ENCODE data around the gene B4GAT1.

DNA sequence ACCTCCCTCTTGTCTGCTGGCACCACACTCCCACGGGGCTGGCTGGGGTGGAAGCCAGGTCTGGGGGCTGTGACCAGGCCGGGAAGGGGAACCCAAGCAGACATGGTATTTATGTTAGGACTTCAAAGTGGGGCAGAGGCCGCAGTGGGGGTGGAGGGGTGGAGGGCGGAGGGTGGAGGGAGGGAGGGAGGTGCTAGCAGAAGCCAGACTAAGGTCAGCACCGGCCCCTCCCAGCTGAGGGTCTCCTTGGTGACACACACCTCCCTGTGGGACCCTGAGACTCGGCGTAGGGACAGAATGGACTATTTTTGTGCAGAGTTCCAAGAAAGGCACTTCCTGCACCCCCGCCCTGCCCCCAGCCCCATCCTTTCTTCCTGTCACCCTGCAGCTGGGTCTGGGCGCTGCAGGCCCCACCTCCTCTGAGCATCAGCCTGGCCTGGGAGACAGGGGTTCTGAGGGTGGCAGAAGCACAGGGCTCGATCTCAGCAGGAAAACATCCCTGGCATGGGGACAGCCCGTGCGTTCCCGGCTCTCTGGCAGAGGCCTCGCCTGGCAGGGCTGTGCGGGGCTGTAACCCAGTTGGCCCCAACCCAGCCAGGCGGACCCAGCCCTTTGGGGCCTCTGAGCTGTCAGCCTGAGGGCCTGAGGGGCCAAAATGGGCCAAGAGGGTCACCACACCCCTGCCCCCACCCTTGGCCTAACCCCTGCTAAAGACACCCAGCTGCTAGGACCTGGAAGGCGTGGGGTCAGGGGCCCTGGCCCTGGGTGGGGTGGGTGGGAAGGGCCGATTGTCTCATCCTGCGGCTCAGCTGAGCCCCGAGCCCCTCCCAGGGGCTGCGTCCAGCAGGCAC lies 20.9 kb downstream of the B4GAT1 start:
- TF ChIP-seq, protein P1, sequence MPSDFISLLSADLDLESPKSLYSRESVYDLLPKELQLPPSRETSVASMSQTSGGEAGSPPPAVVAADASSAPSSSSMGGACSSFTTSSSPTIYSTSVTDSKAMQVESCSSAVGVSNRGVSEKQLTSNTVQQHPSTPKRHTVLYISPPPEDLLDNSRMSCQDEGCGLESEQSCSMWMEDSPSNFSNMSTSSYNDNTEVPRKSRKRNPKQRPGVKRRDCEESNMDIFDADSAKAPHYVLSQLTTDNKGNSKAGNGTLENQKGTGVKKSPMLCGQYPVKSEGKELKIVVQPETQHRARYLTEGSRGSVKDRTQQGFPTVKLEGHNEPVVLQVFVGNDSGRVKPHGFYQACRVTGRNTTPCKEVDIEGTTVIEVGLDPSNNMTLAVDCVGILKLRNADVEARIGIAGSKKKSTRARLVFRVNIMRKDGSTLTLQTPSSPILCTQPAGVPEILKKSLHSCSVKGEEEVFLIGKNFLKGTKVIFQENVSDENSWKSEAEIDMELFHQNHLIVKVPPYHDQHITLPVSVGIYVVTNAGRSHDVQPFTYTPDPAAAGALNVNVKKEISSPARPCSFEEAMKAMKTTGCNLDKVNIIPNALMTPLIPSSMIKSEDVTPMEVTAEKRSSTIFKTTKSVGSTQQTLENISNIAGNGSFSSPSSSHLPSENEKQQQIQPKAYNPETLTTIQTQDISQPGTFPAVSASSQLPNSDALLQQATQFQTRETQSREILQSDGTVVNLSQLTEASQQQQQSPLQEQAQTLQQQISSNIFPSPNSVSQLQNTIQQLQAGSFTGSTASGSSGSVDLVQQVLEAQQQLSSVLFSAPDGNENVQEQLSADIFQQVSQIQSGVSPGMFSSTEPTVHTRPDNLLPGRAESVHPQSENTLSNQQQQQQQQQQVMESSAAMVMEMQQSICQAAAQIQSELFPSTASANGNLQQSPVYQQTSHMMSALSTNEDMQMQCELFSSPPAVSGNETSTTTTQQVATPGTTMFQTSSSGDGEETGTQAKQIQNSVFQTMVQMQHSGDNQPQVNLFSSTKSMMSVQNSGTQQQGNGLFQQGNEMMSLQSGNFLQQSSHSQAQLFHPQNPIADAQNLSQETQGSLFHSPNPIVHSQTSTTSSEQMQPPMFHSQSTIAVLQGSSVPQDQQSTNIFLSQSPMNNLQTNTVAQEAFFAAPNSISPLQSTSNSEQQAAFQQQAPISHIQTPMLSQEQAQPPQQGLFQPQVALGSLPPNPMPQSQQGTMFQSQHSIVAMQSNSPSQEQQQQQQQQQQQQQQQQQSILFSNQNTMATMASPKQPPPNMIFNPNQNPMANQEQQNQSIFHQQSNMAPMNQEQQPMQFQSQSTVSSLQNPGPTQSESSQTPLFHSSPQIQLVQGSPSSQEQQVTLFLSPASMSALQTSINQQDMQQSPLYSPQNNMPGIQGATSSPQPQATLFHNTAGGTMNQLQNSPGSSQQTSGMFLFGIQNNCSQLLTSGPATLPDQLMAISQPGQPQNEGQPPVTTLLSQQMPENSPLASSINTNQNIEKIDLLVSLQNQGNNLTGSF (CRISPR knock-in tag; IDR thresholded peaks at IDR 0.05), result no peak
- TF ChIP-seq MBD4 (IDR thresholded peaks at IDR 0.05; ENCODE audit: borderline replicate concordance, low read length) (no peak), PITX1 (CRISPR knock-in tag; IDR thresholded peaks at IDR 0.05) (no peak), PPARG (CRISPR knock-in tag; conservative IDR thresholded peaks at IDR 0.05) (no peak), POLR2A (IDR thresholded peaks at IDR 0.05; ENCODE audit: insufficient read depth in 1 of 2, low read depth in 2 of 2, low read length in 2 of 2) (no peak), PRDM4 (CRISPR knock-in tag; IDR thresholded peaks at IDR 0.05; ENCODE audit: borderline replicate concordance) (no peak), POLR2AphosphoS5 (IDR thresholded peaks at IDR 0.05; ENCODE audit: low read depth, low read length) (no peak), SRF (IDR thresholded peaks at IDR 0.05; ENCODE audit: low read depth, low read length) (no peak), TBP (CRISPR knock-in tag; IDR thresholded peaks at IDR 0.05) (no peak), ZNF260 (CRISPR knock-in tag; IDR thresholded peaks at IDR 0.05; ENCODE audit: borderline replicate concordance, low read depth) (no peak), NFYB (CRISPR knock-in tag; IDR thresholded peaks at IDR 0.05) (no peak), ZNF335 (CRISPR knock-in tag; IDR thresholded peaks at IDR 0.05) (no peak)
- TF ChIP-seq, protein P2, sequence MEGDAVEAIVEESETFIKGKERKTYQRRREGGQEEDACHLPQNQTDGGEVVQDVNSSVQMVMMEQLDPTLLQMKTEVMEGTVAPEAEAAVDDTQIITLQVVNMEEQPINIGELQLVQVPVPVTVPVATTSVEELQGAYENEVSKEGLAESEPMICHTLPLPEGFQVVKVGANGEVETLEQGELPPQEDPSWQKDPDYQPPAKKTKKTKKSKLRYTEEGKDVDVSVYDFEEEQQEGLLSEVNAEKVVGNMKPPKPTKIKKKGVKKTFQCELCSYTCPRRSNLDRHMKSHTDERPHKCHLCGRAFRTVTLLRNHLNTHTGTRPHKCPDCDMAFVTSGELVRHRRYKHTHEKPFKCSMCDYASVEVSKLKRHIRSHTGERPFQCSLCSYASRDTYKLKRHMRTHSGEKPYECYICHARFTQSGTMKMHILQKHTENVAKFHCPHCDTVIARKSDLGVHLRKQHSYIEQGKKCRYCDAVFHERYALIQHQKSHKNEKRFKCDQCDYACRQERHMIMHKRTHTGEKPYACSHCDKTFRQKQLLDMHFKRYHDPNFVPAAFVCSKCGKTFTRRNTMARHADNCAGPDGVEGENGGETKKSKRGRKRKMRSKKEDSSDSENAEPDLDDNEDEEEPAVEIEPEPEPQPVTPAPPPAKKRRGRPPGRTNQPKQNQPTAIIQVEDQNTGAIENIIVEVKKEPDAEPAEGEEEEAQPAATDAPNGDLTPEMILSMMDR (CRISPR knock-in tag; IDR thresholded peaks at IDR 0.05), result 0 out of 2 replicates have a peak, but pooled peaks have one; percentile 9
